K562 (cell line): Measurements from ENCODE around the gene XPOT. TPM values are rescaled to one million over a fixed set of nuclear protein-coding genes. Genes with fewer than 3 reads are reported as not detected.

ENCODE experiments used
- CTBP1 ChIP-seq: fragments of 450-650 bp; IDR thresholded peaks from 2 replicates; pipeline ENCODE4 v1.6.1; 2016; ENCODE audit warnings: borderline replicate concordance
- ELF2 ChIP-seq: fragments of 250-450 bp; sonication (Bioruptor Pico); IDR thresholded peaks from 2 replicates; pipeline ENCODE4 v1.5.0; 2021; ENCODE audit warnings: mild to moderate bottlenecking
- GATA2 ChIP-seq: sonication (generic); formaldehyde crosslinking; IDR thresholded peaks from 2 replicates; pipeline ENCODE4 v1.4.0; 2020; ENCODE audit warnings: mild to moderate bottlenecking, missing genetic modification reagents
- GTF2E2 ChIP-seq: fragments of 200-800 bp; sonication (Bioruptor generic); IDR thresholded peaks from 2 replicates; pipeline ENCODE4 v1.6.1; 2016; ENCODE audit warnings: missing genetic modification characterization, missing compliant biosample characterization
- NONO ChIP-seq, 2 experiments: fragments of 200-400 bp in 1 of 2; fragments of 450-650 bp in 1 of 2; formaldehyde crosslinking in 1 of 2; IDR thresholded peaks; 2 replicates each; pipeline ENCODE4 v1.6.1; 2017; ENCODE audit warnings: low read depth in 2 of 2, mild to moderate bottlenecking in 2 of 2, moderate library complexity in 2 of 2, low read length in 1 of 2
- POLR2A ChIP-seq: fragments of 450-650 bp; conservative IDR thresholded peaks from 2 replicates; pipeline ENCODE4 v1.6.1; 2016
- RAD51 ChIP-seq: fragments of 450-650 bp; IDR thresholded peaks from 2 replicates; pipeline ENCODE4 v1.7.1; 2016; ENCODE audit warnings: low read depth, mild to moderate bottlenecking, borderline replicate concordance
- RFX7 ChIP-seq: fragments of 250-450 bp; sonication (Bioruptor Pico); IDR thresholded peaks from 2 replicates; pipeline ENCODE4 v1.5.1; 2021; ENCODE audit warnings: mild to moderate bottlenecking
- SREBF1 ChIP-seq: fragments of 150-350 bp; IDR thresholded peaks from 2 replicates; pipeline ENCODE4 v1.6.1; 2014; ENCODE audit warnings: antibody characterized with exemption, low read depth, low read length, borderline replicate concordance
- TAF1 ChIP-seq: IDR thresholded peaks from 2 replicates; pipeline ENCODE4 v1.6.1; 2011; ENCODE audit warnings: mild to moderate bottlenecking, low read length, moderate library complexity; ENCODE audit not compliant: insufficient read depth, control insufficient read depth, severe bottlenecking; ENCODE audit errors: extremely low read depth
- ZBTB7A ChIP-seq: IDR thresholded peaks from 2 replicates; pipeline ENCODE4 v1.6.1; 2011; ENCODE audit warnings: low read depth, mild to moderate bottlenecking, low read length, moderate library complexity, borderline replicate concordance; ENCODE audit not compliant: control insufficient read depth
- ZNF232 ChIP-seq: sonication (generic); formaldehyde crosslinking; IDR thresholded peaks from 2 replicates; pipeline ENCODE4 v1.8.0; 2022; ENCODE audit warnings: mild to moderate bottlenecking, missing genetic modification reagents
- ZNF384 ChIP-seq: IDR thresholded peaks from 2 replicates; pipeline ENCODE4 v1.6.1; 2012; ENCODE audit warnings: low read depth, low read length, improper control_type of control experiment
- ZNF583 ChIP-seq: fragments of 250-450 bp; sonication (Bioruptor Pico); IDR thresholded peaks from 2 replicates; pipeline ENCODE4 v1.4.0; 2020
- ZNF589 ChIP-seq: fragments of 200-800 bp; sonication (Bioruptor generic); IDR thresholded peaks from 2 replicates; pipeline ENCODE4 v1.6.1; 2016; ENCODE audit warnings: low read depth, missing genetic modification characterization, missing compliant biosample characterization
- polyA plus RNA-seq, 8 experiments: library from polyadenylated mRNA; depleted of rRNA in 4 of 8; stranded (reverse) in 5 of 8; unstranded in 3 of 8; fragments of >200 nt; fragmentation: Nextera tagmentation in 2 of 8; fragmentation: Illumina TruSeq in 1 of 8; extraction: Ambion mirVana in 2 of 8; extraction: Trizol in 1 of 8; gene quantifications; 2 replicates each; pipeline versions ENCODE4 v1.2.1 to v1.2.3, GENCODE V29; 2011 to 2014; ENCODE audit warnings: inconsistent platforms in 1 of 8, missing spikeins in 1 of 8
- total RNA-seq, 7 experiments: library from RNA; depleted of rRNA in 6 of 7; stranded (reverse); fragments of >200 nt in 6 of 7; fragmentation: Illumina TruSeq in 2 of 7; extraction: Trizol in 2 of 7; gene quantifications; 2 replicates each; pipeline versions ENCODE4 v1.2.1 to v1.2.3, GENCODE V29; 2011 to 2021; ENCODE audit warnings: low replicate concordance in 1 of 7
- TF ChIP-seq, protein P1 (sequence below): fragments of 250-450 bp; sonication (Bioruptor Pico); IDR thresholded peaks from 2 replicates; pipeline ENCODE4 v1.4.0; 2020; ENCODE audit warnings: mild to moderate bottlenecking, moderate library complexity, borderline replicate concordance
- TF ChIP-seq, protein P2 (sequence below): sonication (generic); formaldehyde crosslinking; IDR thresholded peaks from 2 replicates; pipeline ENCODE4 v1.8.0; 2022; ENCODE audit warnings: missing genetic modification reagents, mild to moderate bottlenecking, borderline replicate concordance
- TF ChIP-seq, protein P3 (sequence below): fragments of 450-650 bp; formaldehyde crosslinking; IDR thresholded peaks from 2 replicates; pipeline ENCODE4 v1.4.0; 2022; ENCODE audit warnings: missing genetic modification characterization
- TF ChIP-seq, protein P4 (sequence below): fragments of 450-650 bp; IDR thresholded peaks from 2 replicates; pipeline ENCODE4 v1.6.1; 2016; ENCODE audit warnings: borderline replicate concordance

Gene XPOT
- total and polyA plus RNA-seq, 9 of the 15 experiments (the other 6 are each of a cell fraction or from before 2014, with no cell fraction given), result 26.2 to 192 (median 102) TPM

DNA sequence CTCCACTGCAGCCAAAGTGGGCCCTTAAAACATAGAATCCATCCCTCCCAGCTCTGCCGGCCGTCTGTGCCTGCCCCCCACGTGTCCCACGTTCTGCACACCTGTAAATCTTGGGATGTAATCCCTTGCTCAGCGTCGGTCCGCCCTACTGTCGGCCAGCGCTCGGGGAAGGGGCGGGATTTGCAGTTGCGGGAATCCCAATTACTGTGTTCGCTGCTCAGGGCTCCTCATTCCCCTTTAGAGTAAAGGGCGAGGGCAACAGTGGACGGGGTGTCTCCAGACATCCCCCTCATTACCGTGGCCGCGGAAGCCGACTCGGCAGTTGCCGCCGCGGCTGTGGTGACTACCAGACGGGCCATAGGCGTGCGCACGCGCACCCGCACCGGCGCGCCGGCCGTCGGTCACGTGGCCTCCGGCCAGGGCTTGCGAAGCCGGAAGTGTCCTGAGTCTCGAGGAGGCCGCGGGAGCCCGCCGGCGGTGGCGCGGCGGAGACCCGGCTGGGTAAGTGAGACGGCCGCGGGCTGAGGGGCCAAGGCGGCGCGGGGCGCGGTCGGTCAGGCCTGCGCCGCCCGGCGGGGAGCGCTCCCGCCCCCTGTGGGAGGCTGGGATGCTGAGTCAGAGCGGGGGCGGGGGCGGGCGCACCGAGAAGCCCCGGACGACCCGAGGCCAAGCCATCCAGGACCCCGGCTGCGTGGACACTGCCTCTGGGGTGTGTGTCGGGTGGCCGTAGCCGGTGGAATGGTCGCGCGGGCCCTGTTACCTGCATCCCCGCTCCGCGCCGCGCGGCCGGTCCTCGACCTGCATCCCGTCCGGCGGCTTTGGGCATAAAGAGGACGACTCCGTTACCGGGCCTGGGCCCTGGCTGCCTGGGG, 47.7 kb downstream of the XPOT start, which contains the start of gene TBK1 (continued):
- TF ChIP-seq, protein P1, sequence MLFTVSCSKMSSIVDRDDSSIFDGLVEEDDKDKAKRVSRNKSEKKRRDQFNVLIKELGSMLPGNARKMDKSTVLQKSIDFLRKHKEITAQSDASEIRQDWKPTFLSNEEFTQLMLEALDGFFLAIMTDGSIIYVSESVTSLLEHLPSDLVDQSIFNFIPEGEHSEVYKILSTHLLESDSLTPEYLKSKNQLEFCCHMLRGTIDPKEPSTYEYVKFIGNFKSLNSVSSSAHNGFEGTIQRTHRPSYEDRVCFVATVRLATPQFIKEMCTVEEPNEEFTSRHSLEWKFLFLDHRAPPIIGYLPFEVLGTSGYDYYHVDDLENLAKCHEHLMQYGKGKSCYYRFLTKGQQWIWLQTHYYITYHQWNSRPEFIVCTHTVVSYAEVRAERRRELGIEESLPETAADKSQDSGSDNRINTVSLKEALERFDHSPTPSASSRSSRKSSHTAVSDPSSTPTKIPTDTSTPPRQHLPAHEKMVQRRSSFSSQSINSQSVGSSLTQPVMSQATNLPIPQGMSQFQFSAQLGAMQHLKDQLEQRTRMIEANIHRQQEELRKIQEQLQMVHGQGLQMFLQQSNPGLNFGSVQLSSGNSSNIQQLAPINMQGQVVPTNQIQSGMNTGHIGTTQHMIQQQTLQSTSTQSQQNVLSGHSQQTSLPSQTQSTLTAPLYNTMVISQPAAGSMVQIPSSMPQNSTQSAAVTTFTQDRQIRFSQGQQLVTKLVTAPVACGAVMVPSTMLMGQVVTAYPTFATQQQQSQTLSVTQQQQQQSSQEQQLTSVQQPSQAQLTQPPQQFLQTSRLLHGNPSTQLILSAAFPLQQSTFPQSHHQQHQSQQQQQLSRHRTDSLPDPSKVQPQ (CRISPR knock-in tag), result no peak
- TF ChIP-seq, protein P2, sequence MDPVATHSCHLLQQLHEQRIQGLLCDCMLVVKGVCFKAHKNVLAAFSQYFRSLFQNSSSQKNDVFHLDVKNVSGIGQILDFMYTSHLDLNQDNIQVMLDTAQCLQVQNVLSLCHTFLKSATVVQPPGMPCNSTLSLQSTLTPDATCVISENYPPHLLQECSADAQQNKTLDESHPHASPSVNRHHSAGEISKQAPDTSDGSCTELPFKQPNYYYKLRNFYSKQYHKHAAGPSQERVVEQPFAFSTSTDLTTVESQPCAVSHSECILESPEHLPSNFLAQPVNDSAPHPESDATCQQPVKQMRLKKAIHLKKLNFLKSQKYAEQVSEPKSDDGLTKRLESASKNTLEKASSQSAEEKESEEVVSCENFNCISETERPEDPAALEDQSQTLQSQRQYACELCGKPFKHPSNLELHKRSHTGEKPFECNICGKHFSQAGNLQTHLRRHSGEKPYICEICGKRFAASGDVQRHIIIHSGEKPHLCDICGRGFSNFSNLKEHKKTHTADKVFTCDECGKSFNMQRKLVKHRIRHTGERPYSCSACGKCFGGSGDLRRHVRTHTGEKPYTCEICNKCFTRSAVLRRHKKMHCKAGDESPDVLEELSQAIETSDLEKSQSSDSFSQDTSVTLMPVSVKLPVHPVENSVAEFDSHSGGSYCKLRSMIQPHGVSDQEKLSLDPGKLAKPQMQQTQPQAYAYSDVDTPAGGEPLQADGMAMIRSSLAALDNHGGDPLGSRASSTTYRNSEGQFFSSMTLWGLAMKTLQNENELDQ (CRISPR knock-in tag), result peak; percentile 22; the same call in 1 of the 2 replicates
- TF ChIP-seq CTBP1 (peak; percentile 91), SREBF1 (no peak), ZBTB7A (peak; percentile 93), ELF2 (CRISPR knock-in tag) (peak; percentile 95), GATA2 (no peak), GTF2E2 (tag) (no peak; the same call in 1 of the 2 replicates), RAD51 (peak; percentile 92), ZNF232 (CRISPR knock-in tag) (0 out of 2 replicates have a peak, but pooled peaks have one; percentile 60), ZNF384 (no peak), TAF1 (peak; percentile 86), ZNF589 (CRISPR knock-in tag) (no peak), POLR2A (peak; percentile 83), ZNF583 (CRISPR knock-in tag) (no peak), RFX7 (CRISPR knock-in tag) (no peak), NONO (IDR thresholded peaks at IDR 0.05; ENCODE audit: low read depth in 2 of 2, low read length in 1 of 2) (peak; percentile 42 to 58; a peak in 2 of 4 replicates)
- TF ChIP-seq, protein P3, sequence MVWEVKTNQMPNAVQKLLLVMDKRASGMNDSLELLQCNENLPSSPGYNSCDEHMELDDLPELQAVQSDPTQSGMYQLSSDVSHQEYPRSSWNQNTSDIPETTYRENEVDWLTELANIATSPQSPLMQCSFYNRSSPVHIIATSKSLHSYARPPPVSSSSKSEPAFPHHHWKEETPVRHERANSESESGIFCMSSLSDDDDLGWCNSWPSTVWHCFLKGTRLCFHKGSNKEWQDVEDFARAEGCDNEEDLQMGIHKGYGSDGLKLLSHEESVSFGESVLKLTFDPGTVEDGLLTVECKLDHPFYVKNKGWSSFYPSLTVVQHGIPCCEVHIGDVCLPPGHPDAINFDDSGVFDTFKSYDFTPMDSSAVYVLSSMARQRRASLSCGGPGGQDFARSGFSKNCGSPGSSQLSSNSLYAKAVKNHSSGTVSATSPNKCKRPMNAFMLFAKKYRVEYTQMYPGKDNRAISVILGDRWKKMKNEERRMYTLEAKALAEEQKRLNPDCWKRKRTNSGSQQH (CRISPR knock-in tag), result peak; percentile 36; the same call in 1 of the 2 replicates
- TF ChIP-seq, protein P4, sequence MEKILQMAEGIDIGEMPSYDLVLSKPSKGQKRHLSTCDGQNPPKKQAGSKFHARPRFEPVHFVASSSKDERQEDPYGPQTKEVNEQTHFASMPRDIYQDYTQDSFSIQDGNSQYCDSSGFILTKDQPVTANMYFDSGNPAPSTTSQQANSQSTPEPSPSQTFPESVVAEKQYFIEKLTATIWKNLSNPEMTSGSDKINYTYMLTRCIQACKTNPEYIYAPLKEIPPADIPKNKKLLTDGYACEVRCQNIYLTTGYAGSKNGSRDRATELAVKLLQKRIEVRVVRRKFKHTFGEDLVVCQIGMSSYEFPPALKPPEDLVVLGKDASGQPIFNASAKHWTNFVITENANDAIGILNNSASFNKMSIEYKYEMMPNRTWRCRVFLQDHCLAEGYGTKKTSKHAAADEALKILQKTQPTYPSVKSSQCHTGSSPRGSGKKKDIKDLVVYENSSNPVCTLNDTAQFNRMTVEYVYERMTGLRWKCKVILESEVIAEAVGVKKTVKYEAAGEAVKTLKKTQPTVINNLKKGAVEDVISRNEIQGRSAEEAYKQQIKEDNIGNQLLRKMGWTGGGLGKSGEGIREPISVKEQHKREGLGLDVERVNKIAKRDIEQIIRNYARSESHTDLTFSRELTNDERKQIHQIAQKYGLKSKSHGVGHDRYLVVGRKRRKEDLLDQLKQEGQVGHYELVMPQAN, result peak; percentile 71; the same call in 1 of the 2 replicates
